C4-2B (cell line): ENCODE data around the gene RWDD3.

Experiments
- H3K27ac ChIP-seq: fragments of 450-650 bp; 2 replicates; pipeline ENCODE4 v1.5.1; 2017
- ZFX ChIP-seq: fragments of 450-650 bp; IDR thresholded peaks from 2 replicates; pipeline ENCODE4 v1.6.1; 2017
- TF ChIP-seq, protein P1 (sequence below): fragments of 450-650 bp; conservative IDR thresholded peaks from 2 replicates; pipeline ENCODE4 v1.5.1; 2017; ENCODE audit warnings: mild to moderate bottlenecking

RWDD3 gene

DNA sequence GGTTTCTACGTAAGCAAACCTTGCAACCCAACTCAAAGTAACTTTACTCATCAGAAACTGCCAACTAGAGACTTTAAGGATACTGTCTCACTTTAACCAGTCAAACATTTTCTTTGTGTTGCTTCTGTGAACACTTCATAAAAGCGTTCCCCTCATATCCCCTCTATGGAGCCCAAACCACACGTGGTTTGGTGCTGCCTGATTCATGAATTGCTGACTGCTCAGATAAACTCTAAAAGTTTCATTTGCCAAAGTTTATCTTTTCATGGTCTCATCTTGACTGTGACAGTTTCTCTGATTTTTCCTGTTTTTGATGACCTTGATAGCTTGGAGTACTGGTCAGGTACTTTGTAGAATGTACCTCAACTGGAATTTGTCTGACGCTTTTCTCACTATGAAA, 14.6 kb upstream of the RWDD3 start:
- no peak for TF ChIP-seq ZFX
- TF ChIP-seq, protein P1, sequence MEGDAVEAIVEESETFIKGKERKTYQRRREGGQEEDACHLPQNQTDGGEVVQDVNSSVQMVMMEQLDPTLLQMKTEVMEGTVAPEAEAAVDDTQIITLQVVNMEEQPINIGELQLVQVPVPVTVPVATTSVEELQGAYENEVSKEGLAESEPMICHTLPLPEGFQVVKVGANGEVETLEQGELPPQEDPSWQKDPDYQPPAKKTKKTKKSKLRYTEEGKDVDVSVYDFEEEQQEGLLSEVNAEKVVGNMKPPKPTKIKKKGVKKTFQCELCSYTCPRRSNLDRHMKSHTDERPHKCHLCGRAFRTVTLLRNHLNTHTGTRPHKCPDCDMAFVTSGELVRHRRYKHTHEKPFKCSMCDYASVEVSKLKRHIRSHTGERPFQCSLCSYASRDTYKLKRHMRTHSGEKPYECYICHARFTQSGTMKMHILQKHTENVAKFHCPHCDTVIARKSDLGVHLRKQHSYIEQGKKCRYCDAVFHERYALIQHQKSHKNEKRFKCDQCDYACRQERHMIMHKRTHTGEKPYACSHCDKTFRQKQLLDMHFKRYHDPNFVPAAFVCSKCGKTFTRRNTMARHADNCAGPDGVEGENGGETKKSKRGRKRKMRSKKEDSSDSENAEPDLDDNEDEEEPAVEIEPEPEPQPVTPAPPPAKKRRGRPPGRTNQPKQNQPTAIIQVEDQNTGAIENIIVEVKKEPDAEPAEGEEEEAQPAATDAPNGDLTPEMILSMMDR = no peak
- no peak overlapping the region for H3K27ac ChIP-seq

DNA sequence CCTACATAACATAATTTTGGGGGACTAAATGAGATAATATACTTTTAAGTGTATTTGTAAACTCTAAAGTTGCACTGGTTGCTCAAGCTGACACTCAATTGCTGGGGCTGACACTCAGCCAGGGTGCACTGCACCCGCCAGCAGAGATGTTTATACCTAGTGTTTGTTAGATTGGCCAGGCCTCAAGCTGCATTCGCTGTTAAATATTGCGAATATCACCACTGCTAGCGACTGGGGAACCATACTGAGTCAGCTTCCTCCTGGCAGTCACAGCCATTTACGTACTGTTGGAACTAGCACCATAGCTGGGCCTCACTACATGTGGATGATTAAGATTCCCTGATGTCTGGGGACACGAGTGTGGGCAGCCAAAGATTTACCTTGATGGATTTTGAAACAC, 12.7 kb upstream of the RWDD3 start:
- TF ChIP-seq, protein P1 = no peak
- no peak for TF ChIP-seq ZFX
- H3K27ac ChIP-seq = no peak overlapping the region

DNA sequence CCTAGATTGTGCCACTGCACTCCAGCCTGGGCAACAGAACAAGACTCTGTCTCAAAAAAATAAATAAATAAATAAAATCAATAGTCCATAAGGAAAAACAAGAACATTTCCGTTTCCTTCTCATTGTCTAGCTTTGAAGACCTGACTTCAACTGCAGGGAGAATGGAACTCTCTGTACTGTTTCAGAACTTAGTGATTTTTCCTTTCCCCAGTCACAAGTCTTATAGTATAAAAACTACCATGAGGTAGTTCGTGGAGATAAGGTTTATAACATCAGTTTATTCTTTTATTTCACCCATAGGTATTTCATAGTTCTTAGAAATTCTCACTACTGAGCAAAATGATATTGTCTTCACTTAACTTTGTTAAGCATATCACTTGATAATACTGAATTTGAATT, 11.4 kb upstream of the RWDD3 start:
- H3K27ac ChIP-seq = no peak overlapping the region
- TF ChIP-seq, protein P1 = no peak
- no peak for TF ChIP-seq ZFX

DNA sequence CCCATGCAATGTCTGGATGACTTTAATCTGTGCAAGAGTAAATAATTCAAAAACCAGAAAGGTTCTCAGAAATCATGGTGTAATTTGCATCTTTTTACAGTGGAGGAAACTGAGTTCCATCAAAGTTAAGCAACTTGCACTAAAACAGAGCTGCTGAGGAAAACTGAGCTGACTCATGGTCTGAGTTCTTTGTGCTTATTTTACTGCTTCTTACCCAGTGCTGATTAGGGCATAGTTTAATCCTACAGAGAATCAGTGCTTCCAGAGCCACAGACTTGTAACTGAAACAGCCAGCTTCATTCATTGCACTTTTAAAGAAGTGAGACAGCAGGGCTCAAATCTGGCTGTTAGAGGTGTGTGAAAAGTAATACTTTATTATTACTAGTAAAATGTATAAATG, 10.9 kb upstream of the RWDD3 start:
- TF ChIP-seq, protein P1 = no peak
- TF ChIP-seq ZFX = no peak
- no peak overlapping the region for H3K27ac ChIP-seq

DNA sequence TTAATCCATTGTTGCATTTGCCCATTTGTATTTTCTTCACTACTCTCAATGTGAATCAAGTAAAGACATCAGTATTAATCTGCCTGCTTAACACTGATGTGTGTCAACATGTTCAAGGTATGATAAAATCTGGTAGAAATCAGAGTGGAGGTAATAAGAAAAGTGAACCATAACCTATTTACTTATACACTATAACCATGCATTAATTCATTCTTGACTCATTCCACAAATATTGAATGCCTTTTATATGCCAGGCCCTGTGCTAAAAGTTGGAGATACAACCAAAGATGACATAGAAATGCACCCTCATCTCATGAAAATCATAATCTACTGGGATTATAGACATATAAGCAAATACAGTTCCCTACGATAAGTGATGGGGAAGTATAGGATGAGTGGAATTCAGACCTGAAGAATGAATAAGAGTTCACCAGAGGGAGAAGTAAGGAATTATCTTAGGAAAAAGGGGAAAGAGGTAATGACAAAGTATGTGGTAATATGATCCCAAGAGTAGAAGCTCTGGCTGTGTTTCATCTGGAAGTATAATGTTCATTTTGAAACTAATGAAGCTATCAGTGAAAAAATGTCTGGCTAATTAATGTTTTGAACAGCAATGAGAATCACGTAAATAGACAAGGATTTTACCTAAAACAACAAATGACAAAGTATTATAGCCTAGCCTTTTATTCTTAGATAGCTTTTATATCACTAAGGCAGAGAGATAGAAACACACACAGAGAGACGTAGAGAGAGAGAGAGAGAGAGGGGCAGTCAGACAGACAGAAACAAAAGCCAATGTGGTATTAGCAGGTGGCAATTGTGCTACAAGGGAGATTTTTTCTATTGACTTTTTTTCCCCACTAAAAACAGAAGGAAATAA, 7.0 kb upstream of the RWDD3 start:
- no peak overlapping the region for H3K27ac ChIP-seq
- TF ChIP-seq, protein P1 = no peak
- no peak for TF ChIP-seq ZFX

DNA sequence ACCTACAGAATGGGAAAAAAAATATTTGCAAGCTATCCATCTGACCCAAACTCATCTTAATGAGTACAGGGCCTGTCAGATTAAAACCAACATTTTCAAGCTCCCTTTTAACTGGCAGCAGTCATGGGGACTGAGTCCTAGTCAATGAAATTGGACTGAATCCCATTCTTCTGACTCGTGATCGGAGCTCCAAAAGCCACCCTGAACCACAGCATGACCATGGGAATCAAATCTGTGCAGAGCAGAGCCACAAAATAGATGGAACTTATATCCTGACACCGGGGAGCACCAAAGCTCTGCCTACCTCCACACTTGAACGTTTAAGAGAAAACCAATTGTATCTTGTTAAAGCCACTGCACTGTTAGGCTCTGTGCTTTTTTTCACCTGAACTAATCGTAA, 5.0 kb upstream of the RWDD3 start:
- TF ChIP-seq, protein P1 = no peak
- no peak for TF ChIP-seq ZFX
- H3K27ac ChIP-seq = no peak overlapping the region

DNA sequence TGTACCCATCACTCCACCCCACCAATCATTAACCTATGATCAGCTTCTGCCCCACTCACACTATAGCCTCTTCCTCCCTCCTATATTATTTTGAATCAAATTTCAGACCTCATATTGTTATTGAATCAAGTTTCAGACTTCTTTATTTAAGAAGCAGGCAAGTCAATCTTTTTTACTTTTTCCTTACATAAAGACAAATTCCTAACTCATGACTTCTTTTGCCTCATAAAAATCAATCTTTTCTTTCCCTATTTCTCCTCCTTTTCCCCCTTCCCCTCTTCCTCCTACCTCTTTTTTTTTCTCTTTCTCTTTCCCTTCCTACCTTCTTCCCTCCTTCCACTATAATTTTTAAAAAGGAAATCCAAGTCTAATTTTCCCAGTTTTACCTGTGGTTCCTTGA, 4.3 kb upstream of the RWDD3 start:
- TF ChIP-seq ZFX = no peak
- TF ChIP-seq, protein P1 = no peak
- no peak overlapping the region for H3K27ac ChIP-seq
